ENCODE results near the gene VPS16.

Gene VPS16

DNA sequence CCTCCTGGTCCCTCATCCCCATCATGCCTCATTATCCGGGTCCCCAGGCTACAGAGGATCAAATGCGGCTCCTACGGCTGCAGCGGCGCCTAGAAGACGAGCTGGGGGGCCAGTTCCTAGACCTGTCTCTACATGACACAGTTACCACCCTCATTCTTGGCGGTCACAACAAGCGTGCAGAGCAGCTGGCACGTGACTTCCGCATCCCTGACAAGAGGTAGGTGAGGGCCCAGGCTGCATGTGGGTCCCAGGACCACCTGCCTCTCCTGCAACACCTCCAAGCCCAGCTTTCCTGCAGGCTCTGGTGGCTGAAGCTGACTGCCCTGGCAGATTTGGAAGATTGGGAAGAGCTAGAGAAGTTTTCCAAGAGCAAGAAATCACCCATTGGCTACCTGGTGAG is 24.6 kb downstream of the VPS16 start:
- no peaks in the 10 kb centered on the region for H3K4me1 ChIP-seq (ENCODE audit: insufficient read depth, low read length)
- H3K36me3 ChIP-seq (ENCODE audit: insufficient read depth, low read depth, low read length) = no peaks in the 10 kb centered on the region; the same call in 1 of the 2 replicates
- no peak overlapping the region for H3K4me3 ChIP-seq (ENCODE audit: low read length)
- H3K9ac ChIP-seq (ENCODE audit: low read depth, low read length) = no peak overlapping the region
- H3K9me3 ChIP-seq (ENCODE audit: insufficient read depth, low read depth, low read length) = no peaks in the 10 kb centered on the region
- H3K27me3 ChIP-seq (ENCODE audit: insufficient read depth, low read length) = 0 out of 2 replicates have a peak, but pooled peaks cover 5% of the 10 kb centered on the region
- H3K27ac ChIP-seq (ENCODE audit: low read length) = no peak overlapping the region

GRCh38 chr20:2865630-2866029 is 25.1 kb downstream of the VPS16 start:
- Histone ChIP-seq H3K36me3 (ENCODE audit: insufficient read depth, low read depth, low read length) (no peaks in the 10 kb centered on the region; the same call in 1 of the 2 replicates), H3K27ac (ENCODE audit: low read length) (no peak overlapping the region), H3K9me3 (ENCODE audit: insufficient read depth, low read depth, low read length) (no peaks in the 10 kb centered on the region), H3K4me3 (ENCODE audit: low read length) (no peak overlapping the region), H3K27me3 (ENCODE audit: insufficient read depth, low read length) (peaks cover 8% of the 10 kb centered on the region), H3K9ac (ENCODE audit: low read depth, low read length) (no peak overlapping the region), H3K4me1 (ENCODE audit: insufficient read depth, low read length) (no peaks in the 10 kb centered on the region)

DNA sequence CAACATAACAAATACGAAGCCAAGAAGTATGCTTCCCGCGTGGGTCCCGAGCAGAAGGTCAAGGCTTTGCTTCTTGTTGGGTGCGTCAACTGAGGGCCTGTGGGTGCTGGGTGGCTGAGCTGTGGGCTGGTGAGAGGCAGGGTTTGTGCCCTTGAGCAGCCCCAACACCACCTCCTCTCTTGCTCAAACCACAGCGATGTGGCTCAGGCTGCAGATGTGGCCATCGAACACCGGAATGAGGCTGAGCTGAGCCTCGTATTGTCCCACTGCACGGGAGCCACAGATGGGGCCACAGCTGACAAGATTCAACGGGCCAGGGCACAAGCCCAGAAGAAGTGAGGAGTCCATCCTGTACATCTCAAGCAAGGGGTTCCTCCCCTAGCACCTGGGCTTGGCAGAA is 25.7 kb downstream of the VPS16 start:
- Histone ChIP-seq H3K4me3 (ENCODE audit: low read length) (no peak overlapping the region), H3K9ac (ENCODE audit: low read depth, low read length) (no peak overlapping the region), H3K4me1 (ENCODE audit: insufficient read depth, low read length) (no peaks in the 10 kb centered on the region; the same call in 1 of the 2 replicates), H3K27me3 (ENCODE audit: insufficient read depth, low read length) (peaks cover 14% of the 10 kb centered on the region), H3K9me3 (ENCODE audit: insufficient read depth, low read depth, low read length) (no peaks in the 10 kb centered on the region), H3K36me3 (ENCODE audit: insufficient read depth, low read depth, low read length) (no peaks in the 10 kb centered on the region; the same call in 1 of the 2 replicates), H3K27ac (ENCODE audit: low read length) (no peak overlapping the region)

- peaks cover 25% of the 10 kb centered on the region for H3K27me3 ChIP-seq (ENCODE audit: insufficient read depth, low read length)
- H3K27ac ChIP-seq (ENCODE audit: low read length) = no peak overlapping the region
- H3K4me3 ChIP-seq (ENCODE audit: low read length) = no peak overlapping the region
- H3K9ac ChIP-seq (ENCODE audit: low read depth, low read length) = no peak overlapping the region
- H3K4me1 ChIP-seq (ENCODE audit: insufficient read depth, low read length) = no peaks in the 10 kb centered on the region; the same call in 1 of the 2 replicates
- no peaks in the 10 kb centered on the region; the same call in 1 of the 2 replicates for H3K36me3 ChIP-seq (ENCODE audit: insufficient read depth, low read depth, low read length)
- no peaks in the 10 kb centered on the region for H3K9me3 ChIP-seq (ENCODE audit: insufficient read depth, low read depth, low read length)
Observed at GRCh38 chr20:2867081-2867864, 26.7 kb downstream of the VPS16 start.

GRCh38 chr20:2869381-2869780 is 28.8 kb downstream of the VPS16 start:
- Histone ChIP-seq H3K4me1 (ENCODE audit: insufficient read depth, low read length) (no peaks in the 10 kb centered on the region; the same call in 1 of the 2 replicates), H3K4me3 (ENCODE audit: low read length) (no peak overlapping the region), H3K27me3 (ENCODE audit: insufficient read depth, low read length) (peaks cover 33% of the 10 kb centered on the region), H3K9me3 (ENCODE audit: insufficient read depth, low read depth, low read length) (no peaks in the 10 kb centered on the region), H3K27ac (ENCODE audit: low read length) (no peak overlapping the region), H3K36me3 (ENCODE audit: insufficient read depth, low read depth, low read length) (no peaks in the 10 kb centered on the region), H3K9ac (ENCODE audit: low read depth, low read length) (no peak overlapping the region)

DNA sequence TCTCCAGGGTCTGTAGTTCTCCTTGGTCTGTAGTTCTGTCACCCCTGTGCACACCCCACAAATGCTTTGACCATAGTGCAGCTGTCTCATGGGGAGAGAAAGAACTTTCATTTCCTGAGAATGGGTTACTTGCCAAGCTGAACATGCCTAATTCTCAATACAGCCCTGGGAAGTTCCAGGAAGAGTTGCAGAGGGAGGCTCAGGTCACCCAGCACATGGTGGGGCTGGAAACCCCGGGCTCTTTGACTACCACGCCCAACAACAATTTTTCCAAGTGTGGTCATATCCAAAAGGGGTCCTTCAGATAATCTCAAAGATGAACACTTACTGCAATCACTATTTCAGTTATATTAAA is 30.5 kb downstream of the VPS16 start:
- Histone ChIP-seq H3K27me3 (ENCODE audit: insufficient read depth, low read length) (peaks cover 33% of the 10 kb centered on the region), H3K4me1 (ENCODE audit: insufficient read depth, low read length) (peaks cover 5% of the 10 kb centered on the region; the same call in 1 of the 2 replicates), H3K9ac (ENCODE audit: low read depth, low read length) (no peak overlapping the region)

DNA sequence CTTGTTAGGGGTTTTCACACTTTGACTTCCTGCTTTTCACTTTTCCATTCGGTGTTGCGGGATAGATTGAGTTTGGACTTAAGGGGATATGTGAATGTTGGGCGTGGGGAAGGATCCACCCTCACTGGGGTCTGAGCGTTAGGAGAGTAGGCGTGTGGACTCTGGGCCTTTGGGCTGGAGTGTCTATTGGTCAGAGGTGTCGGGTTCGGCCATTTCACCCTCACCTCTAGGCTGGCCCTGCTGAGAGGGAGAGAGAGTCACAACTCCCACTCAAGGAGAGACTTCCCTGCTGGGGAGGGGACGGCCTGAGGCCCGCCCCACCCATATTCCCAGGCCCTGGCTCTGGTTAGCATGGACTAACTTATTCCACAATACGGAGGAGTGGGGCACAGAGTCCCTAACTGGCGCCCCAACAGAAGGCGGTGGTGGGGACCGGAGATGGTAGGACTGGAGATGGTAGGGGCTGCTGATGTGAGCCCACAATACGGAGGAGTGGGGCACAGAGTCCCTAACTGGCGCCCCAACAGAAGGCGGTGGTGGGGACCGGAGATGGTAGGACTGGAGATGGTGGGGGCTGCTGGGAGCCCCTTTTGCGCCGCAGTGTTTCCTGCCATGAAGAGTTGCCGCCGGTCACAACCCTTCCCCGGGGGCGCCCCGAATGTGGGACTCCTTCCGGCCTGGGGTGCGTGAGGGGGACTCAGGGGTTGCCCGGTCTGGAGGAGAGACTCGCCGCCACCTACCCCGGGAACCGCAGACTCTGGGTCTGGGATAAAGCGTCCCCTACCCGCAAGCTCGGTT is 31.3 kb downstream of the VPS16 start:
- Histone ChIP-seq H3K4me3 (ENCODE audit: low read length) (peak overlapping the region; percentile 92), H3K27ac (ENCODE audit: low read length) (no peak overlapping the region)

More for the DNA sequence above, 30.5 kb downstream of the VPS16 start:
- H3K27ac ChIP-seq (ENCODE audit: low read length) = no peak overlapping the region
- no peaks in the 10 kb centered on the region for H3K9me3 ChIP-seq (ENCODE audit: insufficient read depth, low read depth, low read length)
- H3K4me3 ChIP-seq (ENCODE audit: low read length) = no peak overlapping the region
- no peaks in the 10 kb centered on the region for H3K36me3 ChIP-seq (ENCODE audit: insufficient read depth, low read depth, low read length)

GRCh38 chr20:2872459-2873009 is 32.0 kb downstream of the VPS16 start:
- no peaks in the 10 kb centered on the region for H3K9me3 ChIP-seq (ENCODE audit: insufficient read depth, low read depth, low read length)
- H3K4me1 ChIP-seq (ENCODE audit: insufficient read depth, low read length) = peaks cover 5% of the 10 kb centered on the region; the same call in 1 of the 2 replicates
- H3K4me3 ChIP-seq (ENCODE audit: low read length) = peak overlapping the region; percentile 92
- H3K9ac ChIP-seq (ENCODE audit: low read depth, low read length) = peak overlapping the region; percentile 65; the same call in 1 of the 2 replicates
- H3K36me3 ChIP-seq (ENCODE audit: insufficient read depth, low read depth, low read length) = no peaks in the 10 kb centered on the region
- peaks cover 33% of the 10 kb centered on the region for H3K27me3 ChIP-seq (ENCODE audit: insufficient read depth, low read length)
- H3K27ac ChIP-seq (ENCODE audit: low read length) = no peak overlapping the region

More for the DNA sequence above, 31.3 kb downstream of the VPS16 start:
- Histone ChIP-seq H3K9ac (ENCODE audit: low read depth, low read length) (peak overlapping the region; percentile 65; the same call in 1 of the 2 replicates), H3K4me1 (ENCODE audit: insufficient read depth, low read length) (peaks cover 5% of the 10 kb centered on the region; the same call in 1 of the 2 replicates), H3K36me3 (ENCODE audit: insufficient read depth, low read depth, low read length) (no peaks in the 10 kb centered on the region), H3K27me3 (ENCODE audit: insufficient read depth, low read length) (peaks cover 33% of the 10 kb centered on the region), H3K9me3 (ENCODE audit: insufficient read depth, low read depth, low read length) (no peaks in the 10 kb centered on the region)

- H3K9me3 ChIP-seq (ENCODE audit: insufficient read depth, low read depth, low read length) = no peaks in the 10 kb centered on the region
- peak within 1 kb of the TSS; percentile 67 for H3K27ac ChIP-seq (ENCODE audit: low read length)
- peak within 1 kb of the TSS; percentile 88; the same call in 1 of the 2 replicates for H3K9ac ChIP-seq (ENCODE audit: low read depth, low read length)
- no peaks in the 10 kb centered on the region for H3K36me3 ChIP-seq (ENCODE audit: insufficient read depth, low read depth, low read length)
- H3K27me3 ChIP-seq (ENCODE audit: insufficient read depth, low read length) = peaks cover 33% of the 10 kb centered on the region
- H3K4me3 ChIP-seq (ENCODE audit: low read length) = peak within 1 kb of the TSS; percentile 92
- H3K4me1 ChIP-seq (ENCODE audit: insufficient read depth, low read length) = peaks cover 5% of the 10 kb centered on the region; the same call in 1 of the 2 replicates
Observed at GRCh38 chr20:2873010-2873746, 32.6 kb downstream of the VPS16 start, which contains the start of gene PTPRA. TSS of gene PTPRA (plus strand) at chr20:2873481. CDS start at chr20:2964278, 90,797 bp downstream.

- H3K27ac ChIP-seq (ENCODE audit: low read length) = peak overlapping the region; percentile 67
- H3K9me3 ChIP-seq (ENCODE audit: insufficient read depth, low read depth, low read length) = no peaks in the 10 kb centered on the region
Observed at GRCh38 chr20:2873747-2874041, 33.1 kb downstream of the VPS16 start.

GRCh38 chr20:2874456-2874855 is 33.9 kb downstream of the VPS16 start:
- Histone ChIP-seq H3K9me3 (ENCODE audit: insufficient read depth, low read depth, low read length) (no peaks in the 10 kb centered on the region), H3K9ac (ENCODE audit: low read depth, low read length) (peak overlapping the region; percentile 88; the same call in 1 of the 2 replicates), H3K27me3 (ENCODE audit: insufficient read depth, low read length) (peaks cover 28% of the 10 kb centered on the region), H3K36me3 (ENCODE audit: insufficient read depth, low read depth, low read length) (no peaks in the 10 kb centered on the region), H3K27ac (ENCODE audit: low read length) (no peak overlapping the region), H3K4me1 (ENCODE audit: insufficient read depth, low read length) (peaks cover 8% of the 10 kb centered on the region; the same call in 1 of the 2 replicates), H3K4me3 (ENCODE audit: low read length) (peak overlapping the region; percentile 92)

More at GRCh38 chr20:2873747-2874041, 33.1 kb downstream of the VPS16 start:
- peaks cover 33% of the 10 kb centered on the region for H3K27me3 ChIP-seq (ENCODE audit: insufficient read depth, low read length)
- peak overlapping the region; percentile 92 for H3K4me3 ChIP-seq (ENCODE audit: low read length)
- peaks cover 5% of the 10 kb centered on the region; the same call in 1 of the 2 replicates for H3K4me1 ChIP-seq (ENCODE audit: insufficient read depth, low read length)
- peak overlapping the region; percentile 88; the same call in 1 of the 2 replicates for H3K9ac ChIP-seq (ENCODE audit: low read depth, low read length)
- no peaks in the 10 kb centered on the region for H3K36me3 ChIP-seq (ENCODE audit: insufficient read depth, low read depth, low read length)
